Embryonic facial prominence (tissue), 1 donor: ENCODE results near the gene GRHL1.
"Not testable (repeated sequence)": the region's sequence is repeated elsewhere in the genome, so short reads cannot be mapped to it uniquely, and the experiment has no call there.

Experiments
- DNase-seq: peaks from one replicate; pipeline ENCODE4 v3.0.0-alpha.2; 2016; ENCODE audit errors: extremely low spot score

Gene GRHL1

DNA sequence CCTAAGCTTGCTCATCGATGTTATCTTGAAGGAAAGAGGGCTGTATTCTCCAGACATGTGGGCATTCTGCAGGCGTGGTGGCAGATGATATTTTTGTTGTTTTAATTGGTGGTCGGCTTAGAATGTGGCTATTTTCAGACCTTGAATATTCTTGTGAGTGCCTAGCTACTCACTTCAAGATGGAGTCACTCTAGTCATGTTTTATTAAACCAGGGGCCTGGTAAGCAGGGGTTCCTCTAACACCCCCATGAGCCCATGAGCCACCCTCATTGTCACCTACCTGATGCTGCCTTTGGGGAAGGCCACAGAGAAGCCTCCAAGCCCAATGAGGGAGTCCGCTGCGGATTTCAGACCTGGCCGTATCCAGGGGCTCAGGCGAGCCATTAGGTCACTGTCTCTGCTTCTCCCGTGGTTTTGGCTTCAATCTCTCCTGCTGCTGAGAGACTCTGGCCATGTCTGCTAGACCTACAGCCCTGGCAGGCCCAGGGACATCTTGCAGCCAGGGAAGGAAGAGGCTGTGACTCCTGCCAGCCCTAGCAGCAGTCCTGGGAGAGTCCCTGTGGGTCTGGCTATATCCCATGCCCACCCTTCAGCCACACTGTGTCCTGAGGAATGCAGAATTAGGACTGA, 75.6 kb downstream of the GRHL1 start:
- DNase-seq, result no peak

DNA sequence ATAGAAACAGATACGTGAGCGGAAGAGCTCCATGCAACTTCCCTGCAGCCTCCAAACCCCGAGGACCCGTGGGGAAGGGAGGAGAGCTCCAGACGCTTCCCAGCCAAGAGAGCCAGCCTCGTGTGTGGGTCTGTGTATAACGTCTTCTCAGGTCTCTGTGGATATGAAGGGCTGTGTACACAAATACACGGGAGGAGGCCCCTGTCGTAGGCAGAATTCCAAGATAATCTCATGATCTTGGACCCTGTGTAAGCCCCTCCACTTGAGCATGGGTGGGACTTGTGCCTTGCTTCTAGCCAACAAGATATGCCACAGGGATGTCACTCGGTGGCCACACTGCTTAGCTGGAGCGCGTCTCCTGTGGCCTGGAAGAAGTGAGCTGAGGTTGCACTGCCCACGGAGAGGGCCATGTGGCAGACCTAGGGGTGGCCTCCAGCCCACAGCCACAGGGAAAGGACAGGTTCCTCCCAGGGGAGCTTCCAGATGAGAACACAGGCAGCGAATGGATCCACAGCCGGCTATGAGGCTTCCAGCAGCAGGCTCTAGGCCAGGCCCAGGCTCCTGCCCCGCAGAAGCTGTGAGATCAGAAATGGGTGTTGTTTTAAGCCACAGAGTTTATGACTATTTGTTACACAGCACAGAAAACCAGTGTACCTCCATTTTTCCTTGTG, 76.3 kb downstream of the GRHL1 start:
- DNase-seq, result no peak

DNA sequence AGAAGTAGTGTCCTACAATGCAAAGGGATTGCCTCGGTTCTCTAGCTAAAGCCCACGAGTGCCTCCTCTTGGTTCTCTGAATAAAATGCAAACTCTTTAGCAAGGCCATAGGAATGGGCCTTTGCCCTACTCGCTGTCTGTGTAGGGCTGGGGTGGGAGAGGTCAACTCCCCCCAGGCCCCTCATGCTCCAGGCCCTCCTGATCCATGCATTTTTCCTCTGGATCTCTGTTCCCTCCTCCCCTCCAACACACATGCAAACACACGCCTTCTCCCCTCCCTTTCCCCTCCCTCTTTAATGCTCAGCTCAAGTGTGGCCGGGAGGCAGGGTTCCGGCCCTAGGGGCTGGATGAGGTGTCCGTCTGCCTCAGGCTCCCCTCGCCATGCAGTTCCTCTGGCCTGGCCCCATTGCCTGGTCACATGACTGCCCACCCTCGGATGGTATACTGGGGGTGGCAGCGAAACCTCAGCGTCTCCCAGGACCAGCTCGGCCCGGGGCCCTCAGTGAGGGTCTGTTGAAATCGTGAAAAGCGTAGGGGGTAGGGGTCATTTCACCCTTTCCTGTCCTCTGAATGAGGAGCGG, 77.0 kb downstream of the GRHL1 start:
- no peak for DNase-seq

DNA sequence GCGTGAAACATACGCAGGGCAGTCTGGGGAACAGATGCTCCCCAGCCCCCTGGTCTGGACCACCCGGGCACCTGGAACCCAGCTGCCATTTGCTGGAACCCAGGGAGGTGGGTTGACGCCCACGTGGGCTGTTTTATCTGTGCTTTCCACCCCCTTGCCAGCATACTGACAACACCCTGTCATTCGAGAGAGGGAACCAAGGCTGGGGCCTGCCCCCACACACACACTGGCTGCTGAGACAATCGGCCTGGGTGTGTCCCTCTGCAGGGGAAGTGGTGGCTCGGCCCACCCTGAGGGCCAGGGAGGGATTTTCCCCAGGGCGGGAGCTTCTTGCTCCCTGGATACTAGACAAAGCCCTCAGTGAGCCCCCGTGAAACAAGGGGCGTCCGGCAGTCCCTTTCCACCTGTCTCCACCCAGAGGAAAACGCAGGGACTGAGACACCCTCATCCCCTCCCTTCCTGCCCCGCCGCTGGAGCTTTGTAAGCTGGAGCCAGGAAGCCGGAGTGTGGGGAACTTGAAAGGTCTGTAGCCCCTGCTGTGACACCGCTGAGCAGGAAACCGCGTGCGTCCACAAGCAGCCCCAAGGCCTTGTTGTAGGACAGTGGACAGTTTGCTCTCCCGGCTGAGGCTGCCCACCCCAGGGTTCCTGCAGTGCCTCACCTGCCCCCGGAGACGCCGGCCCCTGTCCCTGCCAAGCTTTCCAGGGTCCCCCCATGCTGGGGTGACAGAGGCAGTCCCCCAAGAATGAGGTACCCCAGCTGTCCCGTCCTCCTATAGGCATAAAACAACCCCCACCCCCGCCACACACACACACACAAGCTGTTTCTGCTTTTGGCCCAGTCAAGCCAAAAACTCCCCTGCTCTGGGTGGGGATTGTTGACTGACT, 77.7 kb downstream of the GRHL1 start:
- no peak for DNase-seq

DNA sequence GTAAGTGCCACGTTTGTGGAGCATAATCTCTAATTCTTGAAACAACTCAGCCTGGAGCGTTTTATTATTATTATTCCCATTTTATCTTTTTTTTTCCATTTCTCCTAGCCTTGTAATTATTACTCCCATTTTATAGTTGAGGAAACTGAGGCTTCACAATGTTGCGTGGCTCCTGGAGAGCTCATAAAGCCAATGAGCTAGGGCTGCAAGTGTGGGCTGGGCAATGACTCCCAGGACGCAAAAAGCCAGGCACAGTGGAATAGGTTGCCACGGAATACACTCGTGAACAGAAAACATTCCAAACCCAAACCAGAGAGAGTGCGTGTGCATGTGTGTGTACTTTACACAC, 78.4 kb downstream of the GRHL1 start:
- no peak for DNase-seq

DNA sequence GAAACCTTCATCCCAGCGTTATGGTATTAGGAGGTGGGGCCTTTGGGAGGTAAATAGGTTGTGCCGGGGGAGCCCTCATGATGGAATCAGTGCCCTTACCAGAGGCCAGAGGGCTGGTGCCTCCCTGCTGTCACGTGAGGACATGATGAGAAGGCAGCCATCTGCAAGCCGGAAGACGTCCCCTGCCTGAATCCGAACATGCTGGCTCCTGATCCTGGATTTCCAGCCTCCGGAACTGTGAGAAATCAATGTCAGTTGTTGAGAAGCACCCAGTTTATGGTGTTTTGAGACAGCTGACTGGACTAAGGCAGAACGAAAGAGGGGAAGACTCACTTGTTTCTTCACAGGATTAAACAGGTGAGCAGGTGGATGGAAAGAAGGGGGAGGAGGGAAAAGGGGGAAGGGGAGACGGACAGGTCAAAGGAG, 78.8 kb downstream of the GRHL1 start:
- DNase-seq, result no peak

DNA sequence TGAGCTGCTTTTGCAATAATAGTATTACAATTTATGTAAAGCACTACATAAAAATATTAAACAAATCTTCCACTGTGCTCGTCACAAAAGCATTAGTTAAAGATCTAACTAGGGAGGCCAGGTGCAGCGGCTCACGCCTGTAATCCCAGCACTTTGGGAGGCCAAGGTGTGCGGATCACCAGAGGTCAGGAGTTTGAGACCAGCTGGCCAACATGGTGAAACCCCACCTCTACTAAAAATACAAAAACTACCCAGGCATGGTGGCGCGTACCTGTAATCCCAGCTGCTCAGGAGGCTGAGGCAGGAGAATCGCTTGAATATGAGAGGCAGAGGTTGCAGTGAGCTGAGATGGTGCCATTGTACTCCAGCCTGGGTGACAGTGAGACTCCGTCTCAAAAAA, 79.3 kb downstream of the GRHL1 start:
- not testable (repeated sequence) for DNase-seq

DNA sequence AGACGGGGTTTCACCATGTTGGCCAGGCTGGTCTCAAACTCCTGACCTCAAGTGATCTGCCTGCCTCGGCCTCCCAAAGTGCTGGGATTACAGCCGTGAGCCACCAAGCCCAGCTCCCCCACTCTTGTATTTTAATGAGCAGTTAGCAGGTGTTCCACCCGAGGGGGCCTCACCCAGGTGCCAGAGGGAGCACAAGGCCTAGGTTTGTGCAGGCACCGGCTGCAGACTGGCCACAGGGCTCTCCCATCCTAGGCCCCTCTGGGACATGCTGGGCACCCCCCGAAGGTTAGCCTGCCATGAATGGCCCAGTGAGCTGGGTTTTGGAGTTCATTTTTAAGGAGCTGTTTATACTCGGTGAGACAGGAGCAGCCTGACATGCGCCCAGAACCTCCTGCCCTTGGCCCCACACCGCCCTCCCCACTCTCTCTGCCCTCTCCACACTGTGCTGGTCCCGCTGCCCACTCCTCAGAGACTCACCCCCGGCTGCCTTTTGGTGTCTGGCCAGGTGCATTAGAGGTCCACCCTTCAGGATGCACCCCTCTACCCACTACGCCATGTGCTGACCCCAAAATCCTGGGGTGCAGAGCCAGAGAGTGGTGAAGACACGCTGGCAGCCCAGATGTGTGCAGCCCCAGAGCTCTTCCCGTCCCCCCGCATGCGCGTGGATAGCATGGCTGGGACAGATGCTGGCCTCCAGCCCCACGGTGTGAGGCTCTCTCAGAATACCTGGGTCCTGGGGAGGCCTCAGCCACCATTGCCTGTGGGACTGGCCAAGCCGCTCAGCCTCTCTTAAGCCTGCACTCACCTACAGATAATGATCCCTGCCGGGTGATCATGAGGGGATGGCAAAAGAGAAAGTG, 80.6 kb downstream of the GRHL1 start:
- DNase-seq, result no peak

DNA sequence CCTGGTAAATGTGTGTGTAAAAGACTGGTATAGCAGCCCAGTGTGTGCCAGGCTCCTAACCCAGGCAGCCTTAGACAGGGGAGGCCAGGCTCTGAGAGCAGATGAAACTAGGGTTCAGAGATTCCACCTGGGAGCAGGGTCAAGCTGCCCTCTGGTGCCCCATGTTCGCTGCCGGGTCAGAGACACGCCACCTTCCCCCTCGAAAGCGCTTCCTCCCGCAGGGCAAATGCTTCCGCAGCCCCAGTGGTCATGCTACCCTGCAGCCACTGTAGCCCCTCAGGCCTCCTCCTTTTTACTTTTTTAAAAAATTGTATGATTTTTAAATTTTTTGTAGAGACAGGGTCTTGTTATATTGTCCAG, 81.2 kb downstream of the GRHL1 start:
- no peak for DNase-seq

DNA sequence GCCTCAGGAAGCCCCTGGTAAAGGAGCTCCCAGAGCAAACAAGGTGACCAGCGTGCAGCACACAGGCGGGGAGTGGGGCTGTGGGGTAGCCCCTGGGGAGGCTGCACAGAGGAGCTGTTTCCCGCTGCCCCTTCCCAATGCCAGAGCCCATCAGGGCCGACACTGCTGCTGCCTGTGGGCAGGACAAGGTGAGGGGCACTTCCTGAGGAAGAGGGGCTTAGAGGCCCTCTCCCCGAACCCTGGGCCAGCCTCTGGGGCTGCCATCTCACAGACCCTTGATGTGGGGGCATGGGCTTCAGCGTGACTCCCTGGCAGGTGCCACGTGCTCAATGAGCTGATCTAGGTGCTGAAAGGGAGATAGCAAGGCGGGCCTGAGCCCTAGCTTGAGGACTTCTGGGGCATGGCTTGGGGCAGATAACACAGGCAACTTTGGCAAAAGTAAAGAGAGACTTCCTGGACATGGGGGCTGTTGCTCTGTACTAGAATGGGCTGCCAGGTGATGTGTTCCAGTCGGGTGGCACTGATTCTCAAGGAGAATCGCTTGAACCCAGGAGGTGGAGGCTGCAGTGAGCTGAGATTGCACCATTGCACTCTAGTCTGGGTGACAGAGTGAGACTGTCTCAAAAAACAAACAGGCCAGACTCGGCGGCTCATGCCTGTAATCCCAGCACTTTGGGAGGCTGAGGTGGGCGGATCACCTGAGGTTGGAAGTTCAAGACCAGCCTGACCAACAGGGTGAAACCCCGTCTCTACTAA, 81.9 kb downstream of the GRHL1 start:
- no peak for DNase-seq

DNA sequence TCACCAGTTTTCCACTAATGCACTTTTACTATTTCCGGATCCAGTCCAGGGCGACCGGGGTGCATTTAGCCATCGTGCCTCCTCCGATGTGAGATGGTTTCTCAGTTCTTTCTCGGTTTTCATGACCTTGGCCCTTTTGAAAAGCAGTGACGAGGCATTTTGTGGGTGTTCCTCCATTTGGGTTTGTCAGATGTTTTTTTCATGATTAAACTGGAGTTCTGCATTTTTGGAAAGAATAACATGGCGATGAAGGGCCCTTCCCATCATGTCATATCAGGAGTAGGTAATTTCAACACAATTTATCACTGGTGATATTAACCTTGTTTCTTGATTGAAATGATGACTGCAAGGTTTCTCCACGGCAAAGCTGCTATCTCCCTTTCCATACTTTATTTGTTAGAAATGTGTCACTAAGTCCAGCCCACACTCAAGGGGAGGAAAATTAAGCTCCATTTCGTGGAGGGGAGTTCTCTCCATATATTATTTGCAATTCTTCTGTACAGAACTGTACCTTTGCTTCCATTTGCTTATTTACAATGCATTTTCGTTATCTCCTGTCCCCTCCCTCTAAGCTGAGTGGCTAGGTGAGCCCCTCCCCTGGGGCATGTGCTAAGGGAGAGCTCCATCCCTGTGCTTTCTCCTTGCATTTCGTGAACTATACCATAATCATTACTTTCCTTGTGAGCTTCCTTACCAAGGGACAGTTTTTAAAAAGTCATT, 83.0 kb downstream of the GRHL1 start:
- no peak for DNase-seq

DNA sequence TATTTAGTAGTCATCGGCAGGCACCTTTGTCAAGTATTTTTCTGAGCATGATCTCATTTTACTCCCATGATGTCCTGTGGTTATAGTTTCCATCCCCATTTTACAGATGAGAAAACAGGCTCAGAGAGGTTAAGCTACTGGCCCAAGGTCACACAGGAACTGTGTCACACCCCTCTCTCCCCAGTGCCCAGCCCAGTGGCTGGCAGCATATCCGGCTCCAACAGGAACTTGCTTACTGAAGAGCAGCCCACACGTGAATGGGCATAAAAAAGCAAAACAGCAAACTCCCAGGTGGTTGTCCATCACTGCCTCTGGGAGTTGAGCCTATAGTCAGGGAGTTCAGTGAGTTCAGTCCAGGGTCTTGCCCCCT, 83.5 kb downstream of the GRHL1 start:
- DNase-seq, result no peak

DNA sequence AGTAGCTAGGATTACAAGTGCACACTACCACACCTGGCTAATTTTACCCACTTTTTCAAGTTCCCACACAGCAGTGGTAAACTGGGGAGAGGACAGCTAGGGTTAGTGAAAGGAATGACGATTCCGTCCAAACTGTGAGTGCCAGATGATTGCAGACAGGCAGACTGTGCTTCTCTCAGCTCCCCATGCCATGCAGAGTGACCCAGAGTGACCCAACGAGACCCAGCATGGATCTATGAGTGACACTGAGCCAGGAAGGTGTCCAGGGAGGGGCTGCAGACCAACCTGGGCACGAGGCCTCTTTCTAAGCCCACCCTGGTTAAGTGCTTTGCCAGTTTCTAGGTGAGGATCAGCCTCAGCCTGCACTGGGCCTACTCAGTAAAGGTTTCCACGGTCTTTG, 84.1 kb downstream of the GRHL1 start:
- DNase-seq, result no peak

DNA sequence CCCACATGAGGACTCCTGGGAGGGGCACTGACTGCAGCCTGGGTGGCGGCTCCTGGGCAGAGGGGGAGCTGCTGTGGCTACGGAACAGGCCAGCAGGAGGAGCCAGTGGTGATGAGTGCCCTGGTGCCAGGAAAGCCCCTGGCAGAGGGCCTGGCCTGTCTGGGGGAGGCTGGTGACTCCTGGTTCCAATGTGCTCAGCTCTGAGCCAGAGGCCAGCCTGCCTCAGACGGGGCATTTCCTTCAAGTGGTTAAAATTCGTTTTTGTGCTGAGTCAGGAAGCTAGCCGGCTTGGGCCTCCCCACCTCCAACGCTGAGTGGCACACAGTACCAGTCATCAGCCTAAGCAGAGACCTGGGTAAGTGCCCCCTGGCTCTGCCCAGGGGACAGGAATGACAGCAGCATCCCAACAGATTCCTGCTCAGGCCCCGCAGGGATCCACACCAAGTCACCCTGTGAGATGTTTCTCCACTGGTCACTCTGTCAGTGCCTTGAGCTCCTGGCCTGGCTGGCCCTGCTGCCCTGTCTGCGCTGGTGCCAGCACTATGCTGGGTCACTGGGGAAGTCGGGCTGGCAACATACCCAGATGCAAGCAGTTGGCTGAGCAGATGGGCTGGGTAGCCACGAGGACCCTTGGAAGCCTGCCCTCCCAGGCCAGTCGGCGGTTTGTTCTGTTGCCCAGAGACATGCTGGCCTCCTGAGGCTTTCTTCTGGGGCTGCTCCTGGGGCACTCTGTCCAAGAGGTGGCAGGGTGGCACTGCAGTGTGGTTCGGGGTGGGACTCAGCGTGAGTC, 84.8 kb downstream of the GRHL1 start:
- no peak for DNase-seq

DNA sequence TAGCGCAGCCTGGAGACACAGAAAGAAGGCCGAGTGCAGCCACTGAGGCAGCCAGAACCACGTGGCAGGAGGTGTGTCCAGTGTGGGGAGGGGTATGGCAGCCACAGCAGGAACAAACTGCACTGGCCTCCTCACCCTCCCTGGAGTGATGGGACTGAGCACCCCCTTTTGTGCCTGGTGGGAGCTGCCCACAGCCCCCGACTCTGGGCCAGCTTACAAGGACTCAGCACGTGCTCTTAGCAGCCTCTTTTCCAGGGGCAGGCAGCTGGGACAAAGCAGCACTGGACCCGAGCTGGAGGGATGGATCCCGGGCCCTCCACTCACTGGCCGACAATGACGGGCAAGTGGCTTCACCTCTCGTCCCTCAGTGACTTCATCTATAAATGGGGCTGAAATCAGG, 86.6 kb downstream of the GRHL1 start:
- no peak for DNase-seq

DNA sequence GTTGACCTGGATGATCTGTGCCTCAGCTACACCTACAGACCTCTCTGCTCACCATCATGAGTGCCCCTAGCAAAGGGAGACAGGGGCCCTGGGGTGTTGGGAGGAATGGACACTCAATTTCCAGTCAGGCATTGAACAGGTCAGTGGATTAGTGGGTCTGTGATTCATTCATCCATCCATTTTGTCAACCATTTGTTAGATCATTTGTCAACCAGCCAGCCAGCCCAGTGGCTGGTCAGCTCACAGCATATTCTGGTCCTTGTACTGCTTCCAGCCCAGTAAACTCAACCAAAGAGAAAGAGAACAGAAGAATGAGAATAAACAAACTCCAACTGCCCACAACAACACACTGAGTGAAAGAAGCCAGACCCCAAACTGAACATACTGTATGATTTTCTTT, 87.2 kb downstream of the GRHL1 start:
- no peak for DNase-seq

DNA sequence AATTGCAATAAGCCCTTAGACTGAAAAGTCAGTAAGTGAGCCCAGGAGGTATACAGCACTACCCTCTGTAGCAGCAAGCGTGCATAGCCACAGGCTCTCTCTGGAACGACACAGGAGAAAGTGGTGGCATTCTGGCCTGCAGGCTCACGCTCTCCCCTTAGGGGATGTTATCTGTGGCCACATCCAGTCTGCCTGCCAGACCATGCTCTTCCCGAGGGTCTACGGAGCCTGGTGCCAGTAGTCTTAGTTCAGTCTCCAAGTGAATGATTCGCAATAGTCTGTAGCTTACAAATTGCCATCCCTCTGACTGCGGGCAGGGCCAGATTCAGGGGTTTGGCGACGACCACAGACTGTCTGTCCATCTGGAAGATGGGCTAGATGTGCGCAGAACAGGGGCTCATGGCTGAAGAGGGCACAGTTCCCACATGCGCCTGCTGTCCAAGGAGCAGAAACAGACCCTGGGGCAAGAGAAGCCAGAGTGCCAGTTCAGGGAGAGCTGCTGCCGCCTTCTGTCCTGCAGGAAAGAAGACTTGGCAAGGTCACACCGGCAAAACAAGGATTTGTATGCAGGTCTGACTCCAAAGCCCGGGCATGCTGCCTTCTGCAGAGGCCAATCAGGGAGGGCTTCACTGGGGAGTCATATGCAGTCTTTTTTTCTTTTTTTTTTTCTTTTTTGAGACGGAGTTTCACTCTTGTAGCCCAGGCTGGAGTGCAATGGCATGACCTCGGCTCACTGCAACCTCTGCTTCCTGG, 88.3 kb downstream of the GRHL1 start:
- no peak for DNase-seq

DNA sequence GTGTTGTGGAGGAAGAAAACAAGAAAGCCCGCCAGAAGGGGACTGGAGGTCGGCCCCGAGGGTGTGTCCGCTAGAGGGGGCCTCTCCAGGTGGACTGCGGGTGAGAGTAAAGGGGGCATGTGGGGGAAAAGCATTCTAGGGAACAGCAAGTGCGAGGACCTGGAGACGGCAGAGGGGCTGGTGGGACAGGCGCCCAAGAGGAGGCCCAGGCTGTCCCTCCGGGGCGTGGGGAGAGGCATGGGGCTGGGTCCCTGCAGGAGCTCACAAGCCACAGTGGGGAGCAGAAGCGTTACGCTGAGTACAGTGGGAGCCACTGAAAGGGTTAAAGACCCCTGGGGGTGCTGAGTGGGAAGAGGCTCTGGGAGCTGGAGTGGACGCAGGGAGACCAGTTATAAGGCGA, 90.2 kb downstream of the GRHL1 start:
- DNase-seq, result no peak
